Activated gamma-delta T cell (primary cell): Measurements from ENCODE around the gene CHTF18.

Source experiments
- DNase-seq: peaks from one replicate; lab custom pipeline; 2025; lab: John Stamatoyannopoulos, UW

CHTF18 gene

GRCh38 chr16:760545-761343 is 27.7 kb upstream of the CHTF18 start, which contains the start of gene MSLN:
TSS of gene MSLN (plus strand) at chr16:760734. CDS start at chr16:762681, 1,947 bp downstream.
- no peak for DNase-seq

- DNase-seq: no peak
Observed at GRCh38 chr16:761625-762513, 26.6 kb upstream of the CHTF18 start.

- no peak for DNase-seq
Observed at GRCh38 chr16:762595-763268, 25.7 kb upstream of the CHTF18 start.

- DNase-seq: no peak
Observed at GRCh38 chr16:763369-764183, 24.8 kb upstream of the CHTF18 start.

- no peak for DNase-seq
Observed at GRCh38 chr16:764184-764750, 24.2 kb upstream of the CHTF18 start.

- no peak for DNase-seq
Observed at GRCh38 chr16:764848-765487, 23.5 kb upstream of the CHTF18 start.

- no peak for DNase-seq
Observed at GRCh38 chr16:765488-765865, 22.9 kb upstream of the CHTF18 start.

GRCh38 chr16:766008-766819 is 22.2 kb upstream of the CHTF18 start:
- no peak for DNase-seq

- no peak for DNase-seq
Observed at GRCh38 chr16:766820-767640, 21.4 kb upstream of the CHTF18 start.

GRCh38 chr16:767743-768235 is 20.6 kb upstream of the CHTF18 start:
- no peak for DNase-seq

- DNase-seq: no peak
Observed at GRCh38 chr16:768428-768827, 20.0 kb upstream of the CHTF18 start.

GRCh38 chr16:769184-769784 is 19.1 kb upstream of the CHTF18 start:
- no peak for DNase-seq

- no peak for DNase-seq
Observed at GRCh38 chr16:769934-770333, 18.5 kb upstream of the CHTF18 start.

GRCh38 chr16:770411-770810 is 18.0 kb upstream of the CHTF18 start:
- DNase-seq: no peak

GRCh38 chr16:772959-773358 is 15.5 kb upstream of the CHTF18 start:
- DNase-seq: no peak

GRCh38 chr16:774086-775001 is 14.1 kb upstream of the CHTF18 start:
- DNase-seq: no peak

- DNase-seq: no peak
Observed at GRCh38 chr16:775236-775796, 13.1 kb upstream of the CHTF18 start.
